ENCODE results near the gene CDK4. TPM values are rescaled to one million over a fixed set of nuclear protein-coding genes. Genes with fewer than 3 reads are reported as not detected.

The CDK4 gene
- total RNA-seq, 1 experiment from 2014 or later, result 218 TPM

DNA sequence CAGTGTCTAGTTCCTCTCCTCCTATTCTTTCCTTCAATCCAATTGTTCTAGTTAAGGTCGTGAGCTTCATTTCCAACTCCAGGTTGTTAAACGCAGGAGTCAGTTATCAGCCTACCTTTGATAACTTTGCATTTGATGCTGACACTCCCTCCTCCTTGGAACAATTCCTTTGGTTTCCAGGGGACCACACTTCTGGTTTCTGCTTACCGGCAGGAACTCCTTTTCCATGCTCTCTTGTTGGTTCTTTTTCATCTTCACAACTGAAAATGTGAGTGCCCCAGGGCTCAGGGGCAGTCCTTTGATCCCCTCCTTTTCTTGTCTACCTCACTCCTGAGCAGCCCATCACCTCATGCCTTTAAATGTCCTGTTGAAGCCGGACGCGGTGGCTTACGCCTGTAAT, 25.3 kb upstream of the CDK4 start:
- TF ChIP-seq, protein P1, sequence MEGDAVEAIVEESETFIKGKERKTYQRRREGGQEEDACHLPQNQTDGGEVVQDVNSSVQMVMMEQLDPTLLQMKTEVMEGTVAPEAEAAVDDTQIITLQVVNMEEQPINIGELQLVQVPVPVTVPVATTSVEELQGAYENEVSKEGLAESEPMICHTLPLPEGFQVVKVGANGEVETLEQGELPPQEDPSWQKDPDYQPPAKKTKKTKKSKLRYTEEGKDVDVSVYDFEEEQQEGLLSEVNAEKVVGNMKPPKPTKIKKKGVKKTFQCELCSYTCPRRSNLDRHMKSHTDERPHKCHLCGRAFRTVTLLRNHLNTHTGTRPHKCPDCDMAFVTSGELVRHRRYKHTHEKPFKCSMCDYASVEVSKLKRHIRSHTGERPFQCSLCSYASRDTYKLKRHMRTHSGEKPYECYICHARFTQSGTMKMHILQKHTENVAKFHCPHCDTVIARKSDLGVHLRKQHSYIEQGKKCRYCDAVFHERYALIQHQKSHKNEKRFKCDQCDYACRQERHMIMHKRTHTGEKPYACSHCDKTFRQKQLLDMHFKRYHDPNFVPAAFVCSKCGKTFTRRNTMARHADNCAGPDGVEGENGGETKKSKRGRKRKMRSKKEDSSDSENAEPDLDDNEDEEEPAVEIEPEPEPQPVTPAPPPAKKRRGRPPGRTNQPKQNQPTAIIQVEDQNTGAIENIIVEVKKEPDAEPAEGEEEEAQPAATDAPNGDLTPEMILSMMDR (conservative IDR thresholded peaks at IDR 0.05), result no peak
- Mint-ChIP-seq H3K36me3 (ENCODE audit: insufficient read depth in 1 of 3, low read depth in 3 of 3) (peaks cover 0 to 5% (median 0%) of the 10 kb centered on the region in 3 experiments; a peak in 1 of 7 replicates), H3K27ac (no peak overlapping the region), H3K9me3 (no peaks in the 10 kb centered on the region), H3K4me1 (peaks cover 2 to 5% of the 10 kb centered on the region in 2 experiments; a peak in 3 of 4 replicates), H3K4me3 (no peak overlapping the region), H3K27me3 (ENCODE audit: low read depth) (peaks cover 7% of the 10 kb centered on the region; the same call in 1 of the 2 replicates)
- DNase-seq, result no peak
- no peaks in the 10 kb centered on the region for H3K4me1 ChIP-seq (ENCODE audit: insufficient read depth, low read length)
- no peak overlapping the region for H4K91ac ChIP-seq (ENCODE audit: insufficient read length, low read depth, low read length)
- no peaks in the 10 kb centered on the region for H3K9me3 ChIP-seq (ENCODE audit: control insufficient read depth, low read depth, low read length)
- no peak overlapping the region for H2BK12ac ChIP-seq (ENCODE audit: insufficient read length, low read depth, low read length)
- H4K20me1 ChIP-seq (ENCODE audit: control insufficient read depth, insufficient read depth, insufficient read length), result no peaks in the 10 kb centered on the region
- no peak overlapping the region for H3K56ac ChIP-seq (ENCODE audit: insufficient read length, low read depth, low read length)
- H2BK15ac ChIP-seq (ENCODE audit: low read depth, low read length), result no peak overlapping the region
- H4K8ac ChIP-seq (replicated peaks; ENCODE audit: insufficient read length, low read depth, low read length), result no peak overlapping the region
- no peak overlapping the region for H3K14ac ChIP-seq (ENCODE audit: insufficient read depth, low read length)
- no peaks in the 10 kb centered on the region for H3K79me2 ChIP-seq (ENCODE audit: insufficient read depth, low read length)
- H2BK20ac ChIP-seq (ENCODE audit: low read depth, low read length, poor library complexity, severe bottlenecking), result no peak overlapping the region
- no CpG with 5 or more reads among the region's 7 CpGs for WGBS (ENCODE audit: extremely low coverage, insufficient read length, low lambda C conversion rate)
- H3K27ac ChIP-seq (ENCODE audit: insufficient read length, low read depth, low read length), result no peak overlapping the region
- no peak overlapping the region for H3K4ac ChIP-seq (ENCODE audit: low read depth, low read length)
- no peak overlapping the region for H3T11ph ChIP-seq (ENCODE audit: low read length)
- H3K4me2 ChIP-seq (ENCODE audit: insufficient read depth, insufficient read length, low read length), result no peak overlapping the region
- no peak overlapping the region for H4K5ac ChIP-seq (ENCODE audit: insufficient read length, low read depth, low read length)
- H2BK5ac ChIP-seq (ENCODE audit: insufficient read length, low read length), result no peak overlapping the region
- no peak overlapping the region for H2AFZ ChIP-seq (ENCODE audit: low read length)
- no peaks in the 10 kb centered on the region for H3K79me1 ChIP-seq (ENCODE audit: insufficient read depth, low read depth, low read length, poor library complexity, severe bottlenecking)
- H3K23me2 ChIP-seq (ENCODE audit: insufficient read length, low read depth, low read length, poor library complexity, severe bottlenecking), result peaks cover 5% of the 10 kb centered on the region
- H3K9ac ChIP-seq (ENCODE audit: extremely low read depth, insufficient read length, low read length), result no peak overlapping the region
- no peak overlapping the region for H2AK5ac ChIP-seq (ENCODE audit: insufficient read length, low read length)
- no peak overlapping the region for H3K18ac ChIP-seq (ENCODE audit: insufficient read length, low read depth, low read length)
- H3K23ac ChIP-seq (ENCODE audit: insufficient read length, low read depth, low read length), result no peak overlapping the region
- H3K27me3 ChIP-seq (ENCODE audit: insufficient read depth, low read length), result no peaks in the 10 kb centered on the region
- H2BK120ac ChIP-seq (ENCODE audit: low read depth, low read length, poor library complexity, severe bottlenecking), result no peak overlapping the region

Measured in H9 (cell line).